ENCODE data around the gene ZNF503.

Gene ZNF503

GRCh38 chr10:75353183-75353582, 48.4 kb downstream of the ZNF503 start:
- DNase-seq (ENCODE audit: low read depth in 2 of 2), result no peak

DNA sequence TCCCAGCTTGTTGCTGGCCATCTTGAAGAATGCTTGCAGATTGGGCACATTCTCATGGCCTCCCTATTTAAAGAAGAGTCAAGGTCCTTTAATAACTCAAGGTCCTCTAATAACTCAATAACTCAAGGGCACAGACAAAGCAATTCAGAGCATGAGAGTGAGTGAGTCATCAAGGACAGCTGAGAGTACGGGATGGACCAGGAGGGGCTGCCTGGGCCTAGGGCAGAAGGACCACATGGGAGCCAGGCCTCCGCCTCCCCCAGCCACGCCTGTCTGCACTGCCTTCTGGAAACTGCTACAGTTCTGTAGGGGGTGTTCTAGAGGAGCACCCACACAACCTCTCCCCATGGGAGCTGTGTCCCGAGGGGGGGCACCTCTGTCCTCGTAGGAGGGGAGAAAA, 48.9 kb downstream of the ZNF503 start:
- no peak for DNase-seq (ENCODE audit: low read depth in 2 of 2)

GRCh38 chr10:75351637-75352036, 49.9 kb downstream of the ZNF503 start:
- DNase-seq (ENCODE audit: low read depth in 2 of 2), result no peak

DNA sequence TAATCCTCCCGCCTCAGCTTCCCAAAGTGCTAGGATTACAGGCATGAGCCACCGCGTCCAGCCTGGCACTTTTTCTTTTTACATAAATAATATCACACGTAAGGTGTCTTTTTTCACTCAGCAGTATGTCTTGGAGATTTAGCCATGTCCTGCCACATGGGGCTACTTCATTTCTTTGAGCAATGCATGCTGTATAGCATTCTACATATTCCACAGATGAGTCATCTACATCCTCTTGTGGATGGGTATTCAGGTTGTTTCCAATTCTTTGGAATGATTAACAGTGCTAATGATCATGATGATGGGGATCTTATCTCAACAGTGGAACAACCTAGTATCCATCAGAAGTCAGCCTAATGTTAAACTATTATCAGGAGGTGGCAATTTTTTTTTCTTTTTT, 50.8 kb downstream of the ZNF503 start:
- DNase-seq (ENCODE audit: low read depth in 2 of 2), result no peak
